K562 (cell line): Measurements from ENCODE around the gene NCDN. TPM values are rescaled to one million over a fixed set of nuclear protein-coding genes. Genes with fewer than 3 reads are reported as not detected.

Experiments
- ATAC-seq: fragments of 200-7000 bp; cut with Tn5 transposase; 3 replicates; pipeline ENCODE4 v1.9.1; 2020; ENCODE audit warnings: moderate library complexity
- BruUV-seq: library from RNA; stranded (reverse); fragments of 400-500 nt; replicated peaks from 2 replicates; lab custom pipeline; 2021; lab: Mats Ljungman, UMichigan
- CTCF ChIA-PET: fragments of 300-600 bp; formaldehyde crosslinking; extraction: SDS; loops from one replicate; lab custom pipeline; 2021; ENCODE audit warnings: low intra/inter-chr PET ratio; lab: Yijun Ruan, JAX
- POLR2A ChIA-PET: fragments of 300-600, 350-650 bp; sonication (Branson Sonifier 250); formaldehyde crosslinking; extraction: SDS; loops from one replicate; lab custom pipeline; 2021; ENCODE audit warnings: antibody characterized with exemption, inconsistent platforms; lab: Yijun Ruan, JAX
- DNase-seq, 4 experiments: peaks; one replicate each; pipeline versions ENCODE4 v3.0.0 to v3.0.0-alpha.2; 2011 to 2018; ENCODE audit warnings: low spot score in 3 of 4, mixed read lengths in 3 of 4; ENCODE audit errors: extremely low read depth in 1 of 4
- FAIRE-seq: peaks from 2 replicates; lab custom pipeline; 2011; peaks lifted over from hg19 to GRCh38; lab: Jason Lieb, UNC
- H2AFZ ChIP-seq: 2 replicates; pipeline ENCODE4 v1.6.0; 2011; ENCODE audit warnings: low read depth, low read length, control low read depth, inconsistent platforms
- H3K27ac ChIP-seq: fragments of 200-600 bp; 3 replicates; pipeline ENCODE4 v1.8.0; 2011; ENCODE audit warnings: low read depth, mild to moderate bottlenecking, control low read depth, inconsistent platforms, low read length, moderate library complexity, mixed read lengths; ENCODE audit errors: extremely low read depth
- H3K27me3 ChIP-seq, 2 experiments: fragments of 300-600 bp in 1 of 2; 2 replicates in 1 of 2; 3 replicates in 1 of 2; pipeline versions ENCODE4 v1.6.0 to v1.8.0; 2011; ENCODE audit warnings: inconsistent platforms in 2 of 2, low read length in 2 of 2, mild to moderate bottlenecking in 1 of 2, mixed read lengths in 1 of 2, moderate library complexity in 1 of 2; ENCODE audit not compliant: control insufficient read depth in 2 of 2, insufficient read depth in 2 of 2
- H3K36me3 ChIP-seq: fragments of 300-600 bp; 3 replicates; pipeline ENCODE4 v1.8.0; 2011; ENCODE audit warnings: mild to moderate bottlenecking, low read length, inconsistent platforms; ENCODE audit not compliant: control insufficient read depth, insufficient read depth
- H3K4me1 ChIP-seq, 2 experiments: fragments of 200-600 bp in 1 of 2; replicated peaks in 1 of 2; 2 replicates in 1 of 2; 3 replicates in 1 of 2; pipeline versions ENCODE4 v1.5.1 to v1.8.0; 2011; ENCODE audit warnings: inconsistent platforms in 2 of 2, low read length in 2 of 2, mild to moderate bottlenecking in 1 of 2, mixed read lengths in 1 of 2, moderate library complexity in 1 of 2; ENCODE audit not compliant: control insufficient read depth in 2 of 2, insufficient read depth in 2 of 2
- H3K4me2 ChIP-seq: 2 replicates; pipeline ENCODE4 v1.6.1; 2011; ENCODE audit warnings: low read length, control low read depth, inconsistent platforms, mixed read lengths; ENCODE audit not compliant: insufficient read depth
- H3K4me3 ChIP-seq: fragments of 200-600 bp; sonication (generic), shearing (Covaris generic); 2 replicates; pipeline ENCODE4 v1.5.1; 2016; ENCODE audit warnings: control low read depth, inconsistent platforms
- H3K79me2 ChIP-seq: fragments of 200-600 bp; 3 replicates; pipeline ENCODE4 v1.8.0; 2011; ENCODE audit warnings: low read length, inconsistent platforms; ENCODE audit not compliant: control insufficient read depth, insufficient read depth
- H3K9ac ChIP-seq, 2 experiments: 2 replicates each; pipeline versions ENCODE4 v1.6.0 to v1.6.1; 2011; ENCODE audit warnings: low read depth in 2 of 2, low read length in 2 of 2, control low read depth in 1 of 2, inconsistent platforms in 1 of 2, mild to moderate bottlenecking in 1 of 2, mixed read lengths in 1 of 2; ENCODE audit not compliant: insufficient read depth in 1 of 2
- H3K9me1 ChIP-seq: one replicate; pipeline ENCODE4 v1.6.0; 2011; ENCODE audit warnings: inconsistent platforms, mild to moderate bottlenecking, low read length, moderate library complexity; ENCODE audit not compliant: control insufficient read depth, insufficient read depth
- H3K9me3 ChIP-seq: replicated peaks from 2 replicates; pipeline ENCODE4 v1.5.1; 2011; ENCODE audit warnings: low read depth, low read length, inconsistent platforms; ENCODE audit not compliant: control insufficient read depth, insufficient read depth
- H4K20me1 ChIP-seq: replicated peaks from 2 replicates; pipeline ENCODE4 v1.6.1; 2011; ENCODE audit warnings: low read length, inconsistent platforms, mixed read lengths; ENCODE audit not compliant: control insufficient read depth, insufficient read depth
- EHMT2 ChIP-seq: fragments of 450-650 bp; IDR thresholded peaks from 2 replicates; pipeline ENCODE4 v1.6.1; 2018; ENCODE audit warnings: antibody characterized with exemption
- FOXA1 ChIP-seq: fragments of 450-650 bp; IDR thresholded peaks from 2 replicates; pipeline ENCODE4 v1.6.1; 2016; ENCODE audit warnings: mild to moderate bottlenecking, borderline replicate concordance
- PPARD ChIP-seq: fragments of 250-450 bp; sonication (Bioruptor Pico); IDR thresholded peaks from 2 replicates; pipeline ENCODE4 v1.8.0; 2022; ENCODE audit warnings: inconsistent platforms, mild to moderate bottlenecking, moderate library complexity
- TRIM24 ChIP-seq, 2 experiments: fragments of 450-650 bp; IDR thresholded peaks; 2 replicates each; pipeline ENCODE4 v1.6.1; 2016
- XRCC4 ChIP-seq: IDR thresholded peaks from one replicate; pipeline ENCODE4 v1.6.1; 2011; ENCODE audit not compliant: insufficient read depth, insufficient read length; ENCODE audit errors: extremely low read depth
- ZC3H4 ChIP-seq: sonication (generic); formaldehyde crosslinking; IDR thresholded peaks from 2 replicates; pipeline ENCODE4 v1.9.0; 2021; ENCODE audit warnings: missing genetic modification reagents, borderline replicate concordance
- WGBS: fragments of 100-300 bp; shearing (Covaris generic); methylation state at CpG from one replicate; pipeline ENCODE4 v1.1.6; 2016; ENCODE audit warnings: low coverage, mixed read lengths; ENCODE audit not compliant: insufficient coverage; ENCODE audit errors: missing lambda C conversion rate; 5-methylcytosine and 5-hydroxymethylcytosine counted together
- in situ Hi-C: fragments of 300-500 bp; cut with MboI; formaldehyde crosslinking; loops from 4 replicates; pipeline ENCODE4 v1.15.0; 2018; ENCODE audit warnings: inconsistent platforms, mixed read lengths
- intact Hi-C: fragments of 100-400 bp; cut with micrococcal nuclease; formaldehyde crosslinking; loops from 2 replicates; pipeline ENCODE4 v1.14.2; 2022
- polyA plus RNA-seq, 8 experiments: library from polyadenylated mRNA; depleted of rRNA in 4 of 8; stranded (reverse) in 5 of 8; unstranded in 3 of 8; fragments of >200 nt; fragmentation: Nextera tagmentation in 2 of 8; fragmentation: Illumina TruSeq in 1 of 8; extraction: Ambion mirVana in 2 of 8; extraction: Trizol in 1 of 8; gene quantifications; 2 replicates each; pipeline versions ENCODE4 v1.2.1 to v1.2.3, GENCODE V29; 2011 to 2014; ENCODE audit warnings: inconsistent platforms in 1 of 8, missing spikeins in 1 of 8
- total RNA-seq, 7 experiments: library from RNA; depleted of rRNA in 6 of 7; stranded (reverse); fragments of >200 nt in 6 of 7; fragmentation: Illumina TruSeq in 2 of 7; extraction: Trizol in 2 of 7; gene quantifications; 2 replicates each; pipeline versions ENCODE4 v1.2.1 to v1.2.3, GENCODE V29; 2011 to 2021; ENCODE audit warnings: low replicate concordance in 1 of 7
- TF ChIP-seq, protein P1 (sequence below), 2 experiments: fragments of 450-650 bp; IDR thresholded peaks; 2 replicates each; pipeline ENCODE4 v1.6.1; 2018; ENCODE audit warnings: mild to moderate bottlenecking in 2 of 2, low read depth in 1 of 2; ENCODE audit not compliant: partially characterized antibody in 2 of 2
- TF ChIP-seq, protein P2 (sequence below): fragments of 450-650 bp; IDR thresholded peaks from 2 replicates; pipeline ENCODE4 v1.6.1; 2016; ENCODE audit warnings: missing biosample characterization, missing genetic modification characterization
- TF ChIP-seq, protein P3 (sequence below): conservative IDR thresholded peaks from 2 replicates; pipeline ENCODE4 v1.6.1; 2011; ENCODE audit warnings: low read depth, mild to moderate bottlenecking, low read length; ENCODE audit not compliant: control insufficient read depth

Gene NCDN
- total and polyA plus RNA-seq, 9 of the 15 experiments (the other 6 are each of a cell fraction or from before 2014, with no cell fraction given) = 1.9 to 35.1 (median 10.7) TPM

DNA sequence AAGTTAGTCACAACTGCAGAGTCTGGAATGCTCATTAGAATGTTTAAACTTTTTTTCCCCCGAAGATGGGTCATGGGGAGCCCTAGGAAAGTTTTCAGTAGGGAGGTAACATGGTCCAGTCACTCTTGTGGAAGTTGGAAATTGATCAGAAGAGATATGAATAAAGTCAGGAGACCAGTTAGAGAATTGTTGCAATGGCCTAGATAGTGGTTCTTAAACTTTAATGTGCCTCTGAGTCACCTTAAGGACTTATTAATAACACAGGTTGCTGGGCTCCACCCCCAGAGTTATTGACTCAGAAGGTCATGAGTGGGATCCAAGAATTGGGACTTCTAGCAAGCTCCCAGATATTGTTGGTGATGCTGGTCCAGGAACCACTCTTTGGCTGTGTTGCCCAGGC, 12.3 kb downstream of the NCDN start:
- WGBS = 9% methylated on average over 1 of the region's 1 CpG
- CTCF ChIA-PET = interaction anchor here (1.0 to 3.6 kb wide), 5 partner anchors 111 to 204 kb away, joined by 3 to 47 read pairs (median 11); no protein-coding TSS in a partner anchor
- H2AFZ ChIP-seq = no peak overlapping the region
- peaks cover 8% of the 10 kb centered on the region; the same call in 1 of the 3 replicates for H3K36me3 ChIP-seq
- H3K4me1 ChIP-seq = peaks cover 3 to 23% of the 10 kb centered on the region in 2 experiments; a peak in 2 of 5 replicates
- peaks cover 12% of the 10 kb centered on the region; the same call in 1 of the 2 replicates for H4K20me1 ChIP-seq
- in situ Hi-C loops (loop anchor here (5.0 to 10.0 kb wide), 3 partner anchors 152 to 365 kb away; no protein-coding TSS in a partner anchor), intact Hi-C loops (loop anchor here (1.0 kb wide), 4 partner anchors 76 to 204 kb away; no protein-coding TSS in a partner anchor)
- H3K9me3 ChIP-seq = no peaks in the 10 kb centered on the region
- H3K27me3 ChIP-seq = peaks cover 3 to 18% of the 10 kb centered on the region in 2 experiments; a peak in 4 of 5 replicates
- no peak for DNase-seq
- POLR2A ChIA-PET = interaction anchor here (0.5 to 1.2 kb wide), 4 partner anchors 13 to 827 kb away, joined by 3 to 4 read pairs (median 3); no protein-coding TSS in a partner anchor
- no peak overlapping the region for H3K4me3 ChIP-seq
- no TSS peak for BruUV-seq
- no peak overlapping the region for H3K27ac ChIP-seq
- H3K4me2 ChIP-seq = no peak overlapping the region
- no peak for FAIRE-seq
- TF ChIP-seq, protein P1, sequence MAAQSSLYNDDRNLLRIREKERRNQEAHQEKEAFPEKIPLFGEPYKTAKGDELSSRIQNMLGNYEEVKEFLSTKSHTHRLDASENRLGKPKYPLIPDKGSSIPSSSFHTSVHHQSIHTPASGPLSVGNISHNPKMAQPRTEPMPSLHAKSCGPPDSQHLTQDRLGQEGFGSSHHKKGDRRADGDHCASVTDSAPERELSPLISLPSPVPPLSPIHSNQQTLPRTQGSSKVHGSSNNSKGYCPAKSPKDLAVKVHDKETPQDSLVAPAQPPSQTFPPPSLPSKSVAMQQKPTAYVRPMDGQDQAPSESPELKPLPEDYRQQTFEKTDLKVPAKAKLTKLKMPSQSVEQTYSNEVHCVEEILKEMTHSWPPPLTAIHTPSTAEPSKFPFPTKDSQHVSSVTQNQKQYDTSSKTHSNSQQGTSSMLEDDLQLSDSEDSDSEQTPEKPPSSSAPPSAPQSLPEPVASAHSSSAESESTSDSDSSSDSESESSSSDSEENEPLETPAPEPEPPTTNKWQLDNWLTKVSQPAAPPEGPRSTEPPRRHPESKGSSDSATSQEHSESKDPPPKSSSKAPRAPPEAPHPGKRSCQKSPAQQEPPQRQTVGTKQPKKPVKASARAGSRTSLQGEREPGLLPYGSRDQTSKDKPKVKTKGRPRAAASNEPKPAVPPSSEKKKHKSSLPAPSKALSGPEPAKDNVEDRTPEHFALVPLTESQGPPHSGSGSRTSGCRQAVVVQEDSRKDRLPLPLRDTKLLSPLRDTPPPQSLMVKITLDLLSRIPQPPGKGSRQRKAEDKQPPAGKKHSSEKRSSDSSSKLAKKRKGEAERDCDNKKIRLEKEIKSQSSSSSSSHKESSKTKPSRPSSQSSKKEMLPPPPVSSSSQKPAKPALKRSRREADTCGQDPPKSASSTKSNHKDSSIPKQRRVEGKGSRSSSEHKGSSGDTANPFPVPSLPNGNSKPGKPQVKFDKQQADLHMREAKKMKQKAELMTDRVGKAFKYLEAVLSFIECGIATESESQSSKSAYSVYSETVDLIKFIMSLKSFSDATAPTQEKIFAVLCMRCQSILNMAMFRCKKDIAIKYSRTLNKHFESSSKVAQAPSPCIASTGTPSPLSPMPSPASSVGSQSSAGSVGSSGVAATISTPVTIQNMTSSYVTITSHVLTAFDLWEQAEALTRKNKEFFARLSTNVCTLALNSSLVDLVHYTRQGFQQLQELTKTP (IDR thresholded peaks at IDR 0.05; ENCODE audit: low read depth in 1 of 2, partially characterized antibody in 2 of 2) = no peak
- TF ChIP-seq PPARD (CRISPR knock-in tag) = no peak
- TF ChIP-seq FOXA1 = no peak
- TF ChIP-seq XRCC4 = no peak
- no peak for TF ChIP-seq EHMT2
- TF ChIP-seq ZC3H4 (CRISPR knock-in tag) = no peak
- TF ChIP-seq, protein P2, sequence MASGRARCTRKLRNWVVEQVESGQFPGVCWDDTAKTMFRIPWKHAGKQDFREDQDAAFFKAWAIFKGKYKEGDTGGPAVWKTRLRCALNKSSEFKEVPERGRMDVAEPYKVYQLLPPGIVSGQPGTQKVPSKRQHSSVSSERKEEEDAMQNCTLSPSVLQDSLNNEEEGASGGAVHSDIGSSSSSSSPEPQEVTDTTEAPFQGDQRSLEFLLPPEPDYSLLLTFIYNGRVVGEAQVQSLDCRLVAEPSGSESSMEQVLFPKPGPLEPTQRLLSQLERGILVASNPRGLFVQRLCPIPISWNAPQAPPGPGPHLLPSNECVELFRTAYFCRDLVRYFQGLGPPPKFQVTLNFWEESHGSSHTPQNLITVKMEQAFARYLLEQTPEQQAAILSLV (tag) = no peak
- no peak for TF ChIP-seq TRIM24 (IDR thresholded peaks at IDR 0.05)
- TF ChIP-seq, protein P3, sequence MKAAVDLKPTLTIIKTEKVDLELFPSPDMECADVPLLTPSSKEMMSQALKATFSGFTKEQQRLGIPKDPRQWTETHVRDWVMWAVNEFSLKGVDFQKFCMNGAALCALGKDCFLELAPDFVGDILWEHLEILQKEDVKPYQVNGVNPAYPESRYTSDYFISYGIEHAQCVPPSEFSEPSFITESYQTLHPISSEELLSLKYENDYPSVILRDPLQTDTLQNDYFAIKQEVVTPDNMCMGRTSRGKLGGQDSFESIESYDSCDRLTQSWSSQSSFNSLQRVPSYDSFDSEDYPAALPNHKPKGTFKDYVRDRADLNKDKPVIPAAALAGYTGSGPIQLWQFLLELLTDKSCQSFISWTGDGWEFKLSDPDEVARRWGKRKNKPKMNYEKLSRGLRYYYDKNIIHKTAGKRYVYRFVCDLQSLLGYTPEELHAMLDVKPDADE = no peak
- no peaks in the 10 kb centered on the region for H3K9me1 ChIP-seq
- no peak for ATAC-seq
- no peaks in the 10 kb centered on the region for H3K79me2 ChIP-seq
- H3K9ac ChIP-seq = no peak overlapping the region
